A549 (cell line): Measurements from ENCODE around the gene DDX27. TPM values are rescaled to one million over a fixed set of nuclear protein-coding genes. Genes with fewer than 3 reads are reported as not detected.

Source experiments
- ATAC-seq, 2 experiments: fragments of 200-7000 bp in 1 of 2; fragments of >200 bp in 1 of 2; cut with Nextera tagmentation in 1 of 2; cut with Tn5 transposase in 1 of 2; 3 replicates each; pipeline versions ENCODE4 v1.8.0 to v1.9.1; 2018 to 2020; ENCODE audit warnings: mild to moderate bottlenecking in 1 of 2, moderate library complexity in 1 of 2
- CTCF ChIA-PET: fragments of 300-600 bp; sonication (Branson Sonifier 250); formaldehyde crosslinking; extraction: SDS; loops from one replicate; lab custom pipeline; 2021; ENCODE audit warnings: antibody characterized with exemption, inconsistent platforms; lab: Yijun Ruan, JAX
- POLR2A ChIA-PET: fragments of 350-600 bp; formaldehyde crosslinking; extraction: SDS; loops from one replicate; lab custom pipeline; 2021; ENCODE audit warnings: antibody characterized with exemption, inconsistent platforms; lab: Yijun Ruan, JAX
- DNase-seq, 2 experiments: peaks; one replicate each; pipeline versions ENCODE4 v3.0.0 to v3.0.0-alpha.2; 2011 to 2016; ENCODE audit warnings: low read depth in 1 of 2, low spot score in 1 of 2
- FAIRE-seq: peaks from 2 replicates; lab custom pipeline; 2011; peaks lifted over from hg19 to GRCh38; lab: Jason Lieb, UNC
- H3K27ac ChIP-seq, 2 experiments: fragments of >200 bp; sonication (Bioruptor Twin); formaldehyde crosslinking; 3 replicates each; pipeline ENCODE4 v1.5.1; 2016 to 2017
- H3K4me1 ChIP-seq: fragments of >200 bp; sonication (Bioruptor Twin); formaldehyde crosslinking; 3 replicates; pipeline ENCODE4 v1.6.1; 2016
- H3K4me2 ChIP-seq: fragments of >200 bp; sonication (Bioruptor Twin); formaldehyde crosslinking; 3 replicates; pipeline ENCODE4 v1.6.1; 2016
- H3K4me3 ChIP-seq: fragments of >200 bp; sonication (Bioruptor Twin); formaldehyde crosslinking; 3 replicates; pipeline ENCODE4 v1.5.1; 2016
- H3K9me3 ChIP-seq: fragments of >200 bp; sonication (Bioruptor Twin); formaldehyde crosslinking; 3 replicates; pipeline ENCODE4 v1.6.1; 2016
- BCL3 ChIP-seq: fragments of >200 bp; sonication (Bioruptor Twin); formaldehyde crosslinking; IDR thresholded peaks from 3 replicates; pipeline ENCODE4 v1.6.1; 2016
- BHLHE40 ChIP-seq: IDR thresholded peaks from 2 replicates; pipeline ENCODE4 v1.6.1; 2012; ENCODE audit warnings: low read depth, low read length, inconsistent platforms
- EHF ChIP-seq: fragments of 250-450 bp; sonication (Bioruptor Pico); IDR thresholded peaks from 2 replicates; pipeline ENCODE4 v1.5.0; 2020; ENCODE audit warnings: mild to moderate bottlenecking
- EP300 ChIP-seq, 2 experiments: fragments of >200 bp; sonication (Bioruptor Twin); formaldehyde crosslinking; IDR thresholded peaks; 2 replicates in 1 of 2; 3 replicates in 1 of 2; pipeline ENCODE4 v1.6.1; 2016 to 2017
- HEYL ChIP-seq: fragments of 250-450 bp; sonication (Bioruptor Pico); IDR thresholded peaks from 2 replicates; pipeline ENCODE4 v1.8.0; 2021; ENCODE audit warnings: mild to moderate bottlenecking, moderate library complexity
- HOXA7 ChIP-seq: fragments of 250-450 bp; sonication (Bioruptor Pico); IDR thresholded peaks from 2 replicates; pipeline ENCODE4 v1.5.0; 2020; ENCODE audit warnings: mild to moderate bottlenecking, moderate library complexity
- JUN ChIP-seq, 2 experiments: fragments of >200 bp; sonication (Bioruptor Twin); formaldehyde crosslinking; IDR thresholded peaks; 2 replicates in 1 of 2; 3 replicates in 1 of 2; pipeline ENCODE4 v1.6.1; 2016 to 2017
- KDM1A ChIP-seq: fragments of 200-600 bp; sonication (generic); IDR thresholded peaks from 2 replicates; pipeline ENCODE4 v1.6.1; 2016; ENCODE audit warnings: low read depth, mild to moderate bottlenecking
- MAFK ChIP-seq: fragments of 450-650 bp; IDR thresholded peaks from 2 replicates; pipeline ENCODE4 v1.6.1; 2014; ENCODE audit not compliant: partially characterized antibody
- MYC ChIP-seq: IDR thresholded peaks from 2 replicates; pipeline ENCODE4 v1.6.1; 2012; ENCODE audit warnings: mild to moderate bottlenecking, inconsistent platforms, low read length, improper control_type of control experiment, borderline replicate concordance
- PBX3 ChIP-seq: IDR thresholded peaks from 2 replicates; pipeline ENCODE4 v1.6.1; 2012
- RARB ChIP-seq: fragments of 250-450 bp; sonication (Bioruptor Pico); IDR thresholded peaks from 2 replicates; pipeline ENCODE4 v1.8.0; 2021; ENCODE audit warnings: mild to moderate bottlenecking, moderate library complexity
- RCOR1 ChIP-seq: fragments of 150-350 bp; IDR thresholded peaks from 2 replicates; pipeline ENCODE4 v1.6.1; 2014; ENCODE audit warnings: antibody characterized with exemption, low read length, low read depth
- RFX5 ChIP-seq: fragments of 450-650 bp; IDR thresholded peaks from 2 replicates; pipeline ENCODE4 v1.7.1; 2014; ENCODE audit warnings: antibody characterized with exemption, mild to moderate bottlenecking, moderate library complexity
- whole genome bisulfite sequencing: methylation state at CpG from one replicate; pipeline ENCODE4 v1.1.6; 2017; ENCODE audit errors: missing lambda C conversion rate; 5-methylcytosine and 5-hydroxymethylcytosine counted together
- polyA plus RNA-seq, 4 experiments: library from polyadenylated mRNA; depleted of rRNA in 3 of 4; stranded (reverse); fragments of >200 nt; fragmentation: RNase III in 1 of 4; extraction: RNeasy Plus Mini Kit Qiagen cat#74134 plus additional on column Dnase treatment in 1 of 4; gene quantifications; 2 replicates in 3 of 4; 3 replicates in 1 of 4; pipeline ENCODE4 v1.2.3, GENCODE V29; 2011 to 2017
- TF ChIP-seq, protein P1 (sequence below): IDR thresholded peaks from 2 replicates; pipeline ENCODE4 v1.6.1; 2012
- TF ChIP-seq, protein P2 (sequence below): fragments of 250-450 bp; sonication (Bioruptor Pico); IDR thresholded peaks from 2 replicates; pipeline ENCODE4 v1.5.0; 2021; ENCODE audit warnings: mild to moderate bottlenecking, moderate library complexity, borderline replicate concordance
- TF ChIP-seq, protein P3 (sequence below): fragments of 450-650 bp; IDR thresholded peaks from 2 replicates; pipeline ENCODE4 v1.6.1; 2014; ENCODE audit warnings: antibody characterized with exemption

DDX27 gene
- polyA plus RNA-seq, 2 of the 4 experiments (the other 2 are of a cell fraction), result 69.3 TPM

- TF ChIP-seq PBX3, result no peak
- TF ChIP-seq HOXA7 (CRISPR knock-in tag), result peak; percentile 96
These were observed 64.0 kb downstream of the DDX27 start (continued) for GRCh38 chr20:49283176-49283702.

DNA sequence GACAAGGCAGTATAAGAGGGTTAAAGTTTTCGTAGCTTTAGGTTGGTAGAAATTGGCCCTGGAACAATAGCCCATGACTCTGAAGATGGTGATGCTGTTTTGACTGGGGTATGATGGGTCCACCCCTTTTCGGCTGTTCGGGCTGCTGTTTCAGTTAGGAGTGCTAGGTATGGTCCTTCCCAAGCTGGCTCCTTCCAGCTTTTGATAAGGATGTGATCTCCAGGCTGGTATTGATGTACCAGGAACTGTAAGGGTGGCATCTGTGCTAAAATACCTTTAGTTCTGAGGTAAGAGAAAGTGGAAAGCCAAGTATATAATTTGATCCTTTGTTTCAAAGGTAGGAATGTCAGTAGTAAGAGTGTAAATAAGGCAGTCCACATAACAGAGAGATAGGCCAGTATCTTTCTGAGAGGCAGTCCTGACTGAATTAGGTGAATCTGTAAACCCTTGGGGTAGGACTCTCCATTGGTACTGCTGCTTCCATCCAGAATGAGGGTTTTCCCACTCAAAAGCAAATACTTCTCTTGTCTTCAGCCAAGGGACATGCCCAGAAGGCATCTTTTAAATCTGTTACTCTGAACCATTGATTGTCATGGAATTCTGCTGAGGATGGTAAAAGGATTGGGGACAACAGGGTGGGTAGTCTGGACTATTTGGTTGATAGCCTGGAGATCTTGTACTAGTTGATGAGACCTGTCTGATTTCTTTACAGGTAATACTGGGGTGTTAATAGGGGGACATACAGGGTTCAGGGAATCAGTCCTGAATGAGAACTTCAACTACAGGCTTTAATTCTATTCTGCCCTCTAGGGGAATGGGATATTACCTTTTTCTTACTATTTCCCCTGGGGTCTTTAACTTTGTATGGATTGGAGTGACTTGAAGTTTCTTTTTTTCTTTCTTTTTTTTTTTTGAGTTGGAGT, 64.7 kb downstream of the DDX27 start:
- DNase-seq, result no peak
- TF ChIP-seq, protein P1, sequence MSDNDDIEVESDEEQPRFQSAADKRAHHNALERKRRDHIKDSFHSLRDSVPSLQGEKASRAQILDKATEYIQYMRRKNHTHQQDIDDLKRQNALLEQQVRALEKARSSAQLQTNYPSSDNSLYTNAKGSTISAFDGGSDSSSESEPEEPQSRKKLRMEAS, result 0 out of 2 replicates have a peak, but pooled peaks have one; percentile 10
- TF ChIP-seq EHF (CRISPR knock-in tag) (0 out of 2 replicates have a peak, but pooled peaks have one; percentile 2), JUN (IDR thresholded peaks at IDR 0.05) (peak in 1 of 2 experiments; percentile 21; a peak in 2 of 5 replicates), HOXA7 (CRISPR knock-in tag) (peak; percentile 95), RARB (CRISPR knock-in tag) (peak; percentile 54), HEYL (CRISPR knock-in tag) (no peak), BCL3 (no peak), EP300 (IDR thresholded peaks at IDR 0.05) (no peak), MAFK (peak; percentile 22), RCOR1 (no peak)
- peak in 1 of 2 experiments; percentile 2; a peak in 2 of 6 replicates for ATAC-seq
- Histone ChIP-seq H3K4me3 (peak overlapping the region; percentile 92), H3K4me2 (peak overlapping the region; percentile 97), H3K4me1 (peaks cover 76% of the 10 kb centered on the region), H3K27ac (peak overlapping the region in 1 of 2 experiments; percentile 98; a peak in 1 of 6 replicates), H3K9me3 (peaks cover 9% of the 10 kb centered on the region; the same call in 2 of the 3 replicates)
- ChIA-PET POLR2A (interaction anchor here (1.3 kb wide), 1 partner anchor 8 kb away, joined by 4 read pairs; no protein-coding TSS in a partner anchor), CTCF (interaction anchor here (0.9 kb wide), 1 partner anchor 36 kb away, joined by 3 read pairs; no protein-coding TSS in a partner anchor)
- no peak for FAIRE-seq
- WGBS, result 54% methylated on average over 3 of the region's 3 CpGs

- TF ChIP-seq EP300 (IDR thresholded peaks at IDR 0.05), result no peak
- TF ChIP-seq JUN (IDR thresholded peaks at IDR 0.05), result no peak
- no peak for TF ChIP-seq MYC
- TF ChIP-seq BHLHE40, result no peak
- no peak for TF ChIP-seq RFX5
- TF ChIP-seq, protein P2, sequence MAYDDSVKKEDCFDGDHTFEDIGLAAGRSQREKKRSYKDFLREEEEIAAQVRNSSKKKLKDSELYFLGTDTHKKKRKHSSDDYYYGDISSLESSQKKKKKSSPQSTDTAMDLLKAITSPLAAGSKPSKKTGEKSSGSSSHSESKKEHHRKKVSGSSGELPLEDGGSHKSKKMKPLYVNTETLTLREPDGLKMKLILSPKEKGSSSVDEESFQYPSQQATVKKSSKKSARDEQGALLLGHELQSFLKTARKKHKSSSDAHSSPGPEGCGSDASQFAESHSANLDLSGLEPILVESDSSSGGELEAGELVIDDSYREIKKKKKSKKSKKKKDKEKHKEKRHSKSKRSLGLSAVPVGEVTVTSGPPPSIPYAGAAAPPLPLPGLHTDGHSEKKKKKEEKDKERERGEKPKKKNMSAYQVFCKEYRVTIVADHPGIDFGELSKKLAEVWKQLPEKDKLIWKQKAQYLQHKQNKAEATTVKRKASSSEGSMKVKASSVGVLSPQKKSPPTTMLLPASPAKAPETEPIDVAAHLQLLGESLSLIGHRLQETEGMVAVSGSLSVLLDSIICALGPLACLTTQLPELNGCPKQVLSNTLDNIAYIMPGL (CRISPR knock-in tag), result no peak
- no peak for TF ChIP-seq KDM1A
- TF ChIP-seq, protein P3, sequence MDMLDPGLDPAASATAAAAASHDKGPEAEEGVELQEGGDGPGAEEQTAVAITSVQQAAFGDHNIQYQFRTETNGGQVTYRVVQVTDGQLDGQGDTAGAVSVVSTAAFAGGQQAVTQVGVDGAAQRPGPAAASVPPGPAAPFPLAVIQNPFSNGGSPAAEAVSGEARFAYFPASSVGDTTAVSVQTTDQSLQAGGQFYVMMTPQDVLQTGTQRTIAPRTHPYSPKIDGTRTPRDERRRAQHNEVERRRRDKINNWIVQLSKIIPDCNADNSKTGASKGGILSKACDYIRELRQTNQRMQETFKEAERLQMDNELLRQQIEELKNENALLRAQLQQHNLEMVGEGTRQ, result no peak
- H3K4me3 ChIP-seq, result peak overlapping the region; percentile 92
These were observed 65.6 kb downstream of the DDX27 start for GRCh38 chr20:49284818-49285217.

More at GRCh38 chr20:49284818-49285217, 65.6 kb downstream of the DDX27 start:
- WGBS, result 76% methylated on average over 5 of the region's 5 CpGs
- ChIA-PET POLR2A (no interaction called here), CTCF (no interaction called here)
- Histone ChIP-seq H3K4me1 (peaks cover 82% of the 10 kb centered on the region), H3K4me2 (peak overlapping the region; percentile 97), H3K27ac (0 out of 6 replicates have a peak overlapping the region, but pooled peaks of 1 of the 2 experiments have one; percentile 9), H3K9me3 (peaks cover 9% of the 10 kb centered on the region; the same call in 2 of the 3 replicates)
- FAIRE-seq (no peak), DNase-seq (no peak), ATAC-seq (no peak)
